Endothelial cell (in vitro differentiated cells): ENCODE data around the gene BRI3BP. TPM values are rescaled to one million over a fixed set of nuclear protein-coding genes. Genes with fewer than 3 reads are reported as not detected.

Experiments used
- DNase-seq: peaks from one replicate; pipeline ENCODE4 v3.0.0; 2021; ENCODE audit warnings: low spot score
- H3K27ac Mint-ChIP-seq: one replicate; pipeline ENCODE4 v1.8.0; 2021; ENCODE audit warnings: mixed read lengths, inconsistent platforms; ENCODE audit not compliant: unreplicated experiment
- H3K27me3 Mint-ChIP-seq: one replicate; pipeline ENCODE4 v1.8.0; 2021; ENCODE audit warnings: mild to moderate bottlenecking, moderate library complexity, mixed read lengths, inconsistent platforms; ENCODE audit not compliant: unreplicated experiment
- H3K36me3 Mint-ChIP-seq: one replicate; pipeline ENCODE4 v1.8.0; 2021; ENCODE audit warnings: mild to moderate bottlenecking, low read depth, mixed read lengths, inconsistent platforms; ENCODE audit not compliant: unreplicated experiment
- H3K4me1 Mint-ChIP-seq: one replicate; pipeline ENCODE4 v1.8.0; 2021; ENCODE audit warnings: mild to moderate bottlenecking, mixed read lengths, inconsistent platforms; ENCODE audit not compliant: unreplicated experiment
- H3K4me3 Mint-ChIP-seq: one replicate; pipeline ENCODE4 v1.8.0; 2021; ENCODE audit warnings: mild to moderate bottlenecking, mixed read lengths, inconsistent platforms; ENCODE audit not compliant: unreplicated experiment
- H3K9me3 Mint-ChIP-seq: one replicate; pipeline ENCODE4 v1.8.0; 2021; ENCODE audit warnings: mixed read lengths, inconsistent platforms; ENCODE audit not compliant: unreplicated experiment
- total RNA-seq: library from RNA; stranded (reverse); fragmentation: NEBNext Ultra II Directional; extraction: Animal tissue kit (Norgen Biotek cat#: 25700); gene quantifications from one replicate; pipeline ENCODE4 v1.2.1, GENCODE V29; 2021; ENCODE audit not compliant: unreplicated experiment
- TF ChIP-seq, protein P1 (sequence below): fragments of 200-600 bp; sonication (generic); IDR thresholded peaks from one replicate; pipeline ENCODE4 v1.5.0; 2021; ENCODE audit warnings: antibody characterized with exemption; ENCODE audit not compliant: unreplicated experiment

Gene BRI3BP
- total RNA-seq, 1 donor from 2014 or later = 1.4 TPM

DNA sequence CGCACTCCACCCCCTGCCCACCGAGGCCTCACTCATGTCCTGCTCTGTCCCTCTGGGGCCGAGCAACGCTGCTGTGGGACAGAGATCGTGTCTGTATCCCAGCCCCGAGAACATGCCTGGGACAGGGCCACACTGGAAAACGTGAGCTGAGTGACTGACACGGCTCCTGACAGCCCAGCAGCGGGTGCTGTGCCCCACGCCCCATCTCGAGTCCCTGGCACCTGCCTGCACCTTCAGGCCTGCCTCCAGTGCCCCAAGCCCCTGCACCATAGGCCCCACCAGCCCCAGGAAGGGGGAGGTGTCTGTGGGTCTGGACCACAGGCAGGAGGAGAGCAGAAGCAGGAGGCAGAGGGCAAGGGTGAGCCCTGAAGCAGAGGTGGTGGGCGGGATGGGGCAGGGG, 44.4 kb upstream of the BRI3BP start:
- TF ChIP-seq, protein P1, sequence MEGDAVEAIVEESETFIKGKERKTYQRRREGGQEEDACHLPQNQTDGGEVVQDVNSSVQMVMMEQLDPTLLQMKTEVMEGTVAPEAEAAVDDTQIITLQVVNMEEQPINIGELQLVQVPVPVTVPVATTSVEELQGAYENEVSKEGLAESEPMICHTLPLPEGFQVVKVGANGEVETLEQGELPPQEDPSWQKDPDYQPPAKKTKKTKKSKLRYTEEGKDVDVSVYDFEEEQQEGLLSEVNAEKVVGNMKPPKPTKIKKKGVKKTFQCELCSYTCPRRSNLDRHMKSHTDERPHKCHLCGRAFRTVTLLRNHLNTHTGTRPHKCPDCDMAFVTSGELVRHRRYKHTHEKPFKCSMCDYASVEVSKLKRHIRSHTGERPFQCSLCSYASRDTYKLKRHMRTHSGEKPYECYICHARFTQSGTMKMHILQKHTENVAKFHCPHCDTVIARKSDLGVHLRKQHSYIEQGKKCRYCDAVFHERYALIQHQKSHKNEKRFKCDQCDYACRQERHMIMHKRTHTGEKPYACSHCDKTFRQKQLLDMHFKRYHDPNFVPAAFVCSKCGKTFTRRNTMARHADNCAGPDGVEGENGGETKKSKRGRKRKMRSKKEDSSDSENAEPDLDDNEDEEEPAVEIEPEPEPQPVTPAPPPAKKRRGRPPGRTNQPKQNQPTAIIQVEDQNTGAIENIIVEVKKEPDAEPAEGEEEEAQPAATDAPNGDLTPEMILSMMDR = no peak
- Mint-ChIP-seq H3K27me3 (peaks cover 6% of the 10 kb centered on the region), H3K36me3 (peaks cover 11% of the 10 kb centered on the region), H3K9me3 (no peaks in the 10 kb centered on the region), H3K4me3 (no peak overlapping the region), H3K27ac (no peak overlapping the region), H3K4me1 (peaks cover 11% of the 10 kb centered on the region)
- DNase-seq = no peak

DNA sequence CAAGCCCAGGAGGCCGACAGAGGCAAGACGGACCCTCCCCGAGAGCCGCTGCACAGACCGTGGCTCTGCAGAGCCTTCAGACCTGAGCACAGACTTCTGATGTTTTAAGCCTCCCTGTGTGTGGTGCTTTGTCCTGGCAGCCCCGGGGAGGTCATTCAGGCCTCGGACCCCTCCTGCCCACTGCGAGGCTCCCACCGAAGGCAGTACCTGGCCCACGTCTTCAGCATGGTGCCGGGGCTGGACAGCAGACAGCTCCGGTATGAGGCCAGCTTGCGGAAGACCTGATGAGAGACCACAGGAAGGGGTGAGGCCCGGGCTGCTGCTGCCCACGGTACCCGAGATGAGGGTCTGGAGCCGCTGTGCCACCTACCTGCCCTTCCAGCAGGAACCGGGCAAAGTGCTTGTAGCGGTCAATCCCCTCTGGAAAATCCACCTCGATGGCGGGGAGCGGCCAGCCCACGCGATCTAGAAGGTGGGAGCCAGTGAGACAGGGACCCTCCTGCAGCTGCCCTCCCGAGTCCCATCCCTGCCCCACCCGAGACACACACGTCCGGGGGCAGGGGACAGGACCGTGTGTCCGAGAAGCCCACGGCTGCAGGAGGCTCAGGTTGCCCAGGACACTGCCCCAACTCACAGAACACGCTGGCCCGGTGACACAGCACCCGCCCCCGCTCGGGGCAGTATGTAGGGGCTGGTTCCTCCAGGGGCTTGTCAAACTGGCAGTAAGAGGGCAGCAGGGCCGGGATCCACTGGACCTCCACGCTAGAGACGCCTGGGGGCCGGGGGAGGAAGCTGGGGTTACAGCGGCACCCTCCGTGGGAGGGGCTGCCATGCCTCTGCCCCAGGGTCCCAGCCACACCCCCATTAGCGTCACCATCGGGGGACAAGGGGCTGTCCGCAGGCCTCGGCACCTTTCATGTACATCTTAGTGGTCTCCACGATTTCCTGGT, 43.4 kb upstream of the BRI3BP start:
- no peak overlapping the region for H3K4me3 Mint-ChIP-seq

DNA sequence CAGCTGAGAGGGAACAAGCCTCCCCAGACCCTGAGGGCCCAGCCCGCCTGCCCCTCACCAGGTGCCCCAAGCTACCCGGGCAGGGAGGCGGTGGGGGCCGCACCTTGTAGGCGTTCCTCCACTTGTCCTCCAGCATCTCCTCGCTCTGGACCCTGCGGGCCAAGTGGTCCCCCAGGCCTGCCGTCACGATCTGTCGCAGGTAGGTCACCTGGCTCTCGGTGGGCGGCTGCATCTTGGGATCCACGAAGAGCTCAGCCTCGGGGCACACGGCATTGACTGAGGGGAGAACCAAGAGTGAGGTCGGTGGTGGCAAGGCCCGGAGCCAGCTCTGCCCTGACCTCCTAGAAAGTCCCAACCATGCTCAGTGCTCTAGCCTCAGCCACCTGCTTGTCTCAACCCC, 41.1 kb upstream of the BRI3BP start:
- Mint-ChIP-seq H3K27ac (no peak overlapping the region), H3K4me1 (peaks cover 9% of the 10 kb centered on the region), H3K27me3 (peaks cover 6% of the 10 kb centered on the region), H3K9me3 (no peaks in the 10 kb centered on the region), H3K4me3 (no peak overlapping the region), H3K36me3 (peaks cover 7% of the 10 kb centered on the region)
- TF ChIP-seq, protein P1 = no peak
- DNase-seq = no peak

More for the DNA sequence above, 43.4 kb upstream of the BRI3BP start:
- Mint-ChIP-seq H3K36me3 (peaks cover 11% of the 10 kb centered on the region), H3K4me1 (peaks cover 11% of the 10 kb centered on the region), H3K27me3 (peaks cover 6% of the 10 kb centered on the region), H3K9me3 (no peaks in the 10 kb centered on the region), H3K27ac (no peak overlapping the region)
- no peak for DNase-seq
- TF ChIP-seq, protein P1 = no peak

DNA sequence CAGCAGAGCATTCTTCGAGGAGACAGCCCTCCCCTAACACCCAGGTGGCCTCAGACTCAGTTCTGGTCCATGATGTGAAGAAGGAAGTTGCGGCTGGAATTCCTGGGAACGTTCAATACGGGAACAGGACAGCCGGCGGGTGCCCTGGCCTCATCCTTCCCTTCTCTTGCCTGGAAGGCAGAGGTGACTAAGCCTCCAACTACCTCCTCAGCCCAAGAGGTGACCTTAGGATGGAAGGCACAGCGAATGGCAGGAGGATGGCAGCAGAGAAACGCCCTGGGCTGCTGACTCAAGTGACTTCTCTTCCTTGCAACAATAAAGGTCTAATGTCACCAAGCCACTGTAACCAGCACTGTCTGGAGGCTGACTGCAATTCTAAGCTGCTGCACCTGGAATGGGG, 40.6 kb upstream of the BRI3BP start:
- Mint-ChIP-seq H3K36me3 (peaks cover 7% of the 10 kb centered on the region), H3K4me1 (peaks cover 9% of the 10 kb centered on the region), H3K27me3 (peaks cover 6% of the 10 kb centered on the region), H3K27ac (no peak overlapping the region), H3K4me3 (no peak overlapping the region), H3K9me3 (no peaks in the 10 kb centered on the region)
- TF ChIP-seq, protein P1 = no peak
- DNase-seq = no peak

DNA sequence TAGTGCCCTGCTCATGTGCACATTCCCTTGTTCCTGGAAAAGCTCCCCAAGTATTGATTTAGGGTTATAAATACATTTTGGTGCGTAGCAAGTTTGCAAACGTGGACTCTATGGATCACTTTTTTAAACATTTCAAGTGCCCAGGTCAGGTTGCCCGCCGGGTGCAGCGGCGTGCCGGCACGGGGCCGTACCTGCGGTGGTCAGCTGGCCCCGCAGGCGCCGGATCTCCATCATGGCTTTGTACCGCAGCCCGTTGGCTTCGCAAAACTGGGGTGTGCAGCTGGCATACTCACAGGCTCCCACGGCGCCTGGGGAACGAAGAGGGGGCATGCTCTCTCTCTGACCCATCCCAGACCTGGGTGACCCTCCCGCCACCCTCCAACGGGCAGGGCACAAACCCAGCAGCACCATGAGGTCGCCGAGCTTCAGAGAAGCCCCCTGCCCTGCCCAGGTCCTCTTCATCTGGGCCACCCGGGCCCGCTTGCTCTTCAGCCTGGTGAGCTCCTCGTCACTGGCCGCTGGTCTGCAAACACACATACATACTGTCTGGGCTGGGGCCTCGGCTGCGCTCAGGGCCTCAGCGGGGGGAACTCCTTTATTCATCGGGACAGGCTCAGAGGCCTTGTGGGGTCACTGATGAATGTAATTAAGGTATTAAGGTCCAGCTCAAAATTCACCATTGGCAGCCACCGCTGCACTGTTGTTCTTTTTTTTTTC, 39.6 kb upstream of the BRI3BP start:
- no peaks in the 10 kb centered on the region for H3K9me3 Mint-ChIP-seq
- H3K27me3 Mint-ChIP-seq = peaks cover 5% of the 10 kb centered on the region
- no peak overlapping the region for H3K27ac Mint-ChIP-seq

More for the DNA sequence above, 39.6 kb upstream of the BRI3BP start:
- Mint-ChIP-seq H3K36me3 (peaks cover 7% of the 10 kb centered on the region), H3K4me3 (no peak overlapping the region), H3K4me1 (peaks cover 9% of the 10 kb centered on the region)
- no peak for DNase-seq
- TF ChIP-seq, protein P1 = no peak
